AG10803 (cell line): Measurements from ENCODE around the gene TRMT44.

Experiments
- DNase-seq: peaks from one replicate; pipeline ENCODE4 v3.0.0; 2010; ENCODE audit warnings: low read depth
- H3K4me3 ChIP-seq: 2 replicates; pipeline ENCODE4 v1.5.1; 2011; ENCODE audit warnings: mild to moderate bottlenecking, low read length, control low read depth
- CTCF ChIP-seq: conservative IDR thresholded peaks from 2 replicates; pipeline ENCODE4 v1.5.1; 2011; ENCODE audit warnings: mild to moderate bottlenecking, low read length, control low read depth, inconsistent platforms

The TRMT44 gene

GRCh38 chr4:8473198-8473919 lies 32.8 kb downstream of the TRMT44 start:
- no peak overlapping the region for H3K4me3 ChIP-seq
- peak; percentile 8 for DNase-seq
- TF ChIP-seq CTCF, result no peak

- no peak for DNase-seq
- no peak overlapping the region for H3K4me3 ChIP-seq
- no peak for TF ChIP-seq CTCF
Observed at GRCh38 chr4:8473920-8474590, 33.5 kb downstream of the TRMT44 start.

GRCh38 chr4:8474856-8475255 lies 34.3 kb downstream of the TRMT44 start:
- TF ChIP-seq CTCF, result no peak
- no peak overlapping the region for H3K4me3 ChIP-seq
- DNase-seq, result no peak

GRCh38 chr4:8475751-8476575 lies 35.4 kb downstream of the TRMT44 start:
- TF ChIP-seq CTCF, result no peak
- H3K4me3 ChIP-seq, result no peak overlapping the region

GRCh38 chr4:8477095-8477635 lies 36.6 kb downstream of the TRMT44 start:
- no peak for DNase-seq
- TF ChIP-seq CTCF, result no peak
- H3K4me3 ChIP-seq, result no peak overlapping the region

More at GRCh38 chr4:8475751-8476575, 35.4 kb downstream of the TRMT44 start:
- no peak for DNase-seq

GRCh38 chr4:8477676-8478075 lies 37.1 kb downstream of the TRMT44 start:
- H3K4me3 ChIP-seq, result no peak overlapping the region
- no peak for TF ChIP-seq CTCF
- DNase-seq, result no peak
